Urinary bladder (tissue), 4 donors: ENCODE results near the gene APBB1IP. TPM values are rescaled to one million over a fixed set of nuclear protein-coding genes. Genes with fewer than 3 reads are reported as not detected.
"Not testable (repeated sequence)": the region's sequence is repeated elsewhere in the genome, so short reads cannot be mapped to it uniquely, and the experiment has no call there.

Experiments used
- DNase-seq: peaks from one replicate; pipeline ENCODE4 v3.0.0-alpha.2; 2015; ENCODE audit errors: extremely low spot score
- H3K27ac ChIP-seq: one replicate; pipeline ENCODE4 v1.5.1; 2013; ENCODE audit warnings: low read depth, mild to moderate bottlenecking, moderate library complexity
- H3K36me3 ChIP-seq: one replicate; pipeline ENCODE4 v1.6.1; 2013; ENCODE audit warnings: mild to moderate bottlenecking, moderate library complexity; ENCODE audit not compliant: insufficient read depth
- H3K4me1 ChIP-seq: one replicate; pipeline ENCODE4 v1.6.1; 2013; ENCODE audit warnings: mild to moderate bottlenecking, moderate library complexity; ENCODE audit not compliant: insufficient read depth
- H3K4me3 ChIP-seq: one replicate; pipeline ENCODE4 v1.5.1; 2013; ENCODE audit warnings: low read depth, low read length
- WGBS: extraction: QIAGEN DNeasy Blood & Tissue Kit; methylation state at CpG from one replicate; pipeline ENCODE4 v1.1.7; 2013; 5-methylcytosine and 5-hydroxymethylcytosine counted together
- polyA plus RNA-seq: library from polyadenylated mRNA; stranded (reverse); fragments of 200-250 nt; gene quantifications from one replicate; pipeline ENCODE4 v1.2.3, GENCODE V29; 2013
- small RNA-seq: library from RNA; depleted of rRNA; stranded (forward); fragments of <200 nt; gene quantifications from one replicate; pipeline ENCODE3, GENCODE V24; 2014
- total RNA-seq: library from RNA; depleted of rRNA; stranded (reverse); fragments of >200 nt; gene quantifications from one replicate; pipeline ENCODE4 v1.2.3, GENCODE V29; 2014
- donor health status: healthy with polysubstance abuse.
- donor health status: healthy.

The APBB1IP gene
- total and polyA plus RNA-seq, 2 donors, result 4.1 to 5.5 TPM

- Histone ChIP-seq H3K27ac (no peak overlapping the region), H3K36me3 (no peaks in the 10 kb centered on the region), H3K4me1 (no peaks in the 10 kb centered on the region), H3K4me3 (no peak overlapping the region)
- no peak for DNase-seq
- 83% methylated on average over 11 of the region's 11 CpGs for WGBS
Observed at GRCh38 chr10:26586211-26586610, 148.1 kb downstream of the APBB1IP start.

GRCh38 chr10:26588611-26589010, 150.5 kb downstream of the APBB1IP start:
- no peak for DNase-seq
- H3K36me3 ChIP-seq, result no peaks in the 10 kb centered on the region
- no peak overlapping the region for H3K27ac ChIP-seq
- 86% methylated on average over 12 of the region's 12 CpGs for WGBS
- no peak overlapping the region for H3K4me3 ChIP-seq
- no peaks in the 10 kb centered on the region for H3K4me1 ChIP-seq

GRCh38 chr10:26589813-26590212, 151.7 kb downstream of the APBB1IP start:
- 71% methylated on average over 5 of the region's 5 CpGs for WGBS
- not testable (repeated sequence) for H3K4me3 ChIP-seq, H3K4me1 ChIP-seq, DNase-seq, H3K27ac ChIP-seq, H3K36me3 ChIP-seq

DNA sequence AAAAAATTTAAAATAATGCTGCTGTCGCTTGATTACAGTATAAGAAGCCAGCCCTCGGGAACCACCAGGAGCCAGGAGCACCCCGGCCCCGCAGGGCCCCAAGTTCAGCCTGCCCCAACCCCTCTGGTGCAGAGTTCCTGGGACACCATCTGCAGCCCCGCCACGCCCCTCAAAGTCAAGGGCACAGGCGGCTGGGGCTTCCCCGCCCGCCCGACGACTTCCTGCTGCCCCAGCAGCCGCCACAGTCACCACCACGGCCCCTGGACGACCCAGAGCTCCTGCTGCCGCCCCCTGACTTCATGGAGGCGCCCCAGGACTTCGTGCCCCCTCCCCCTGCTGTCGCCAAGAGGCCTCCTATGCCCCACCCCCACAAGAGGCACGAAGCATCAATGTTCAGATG, 155.8 kb downstream of the APBB1IP start:
- Histone ChIP-seq H3K4me1 (no peaks in the 10 kb centered on the region), H3K36me3 (no peaks in the 10 kb centered on the region), H3K4me3 (no peak overlapping the region), H3K27ac (no peak overlapping the region)
- 46% methylated on average over 19 of the region's 19 CpGs for WGBS
- no peak for DNase-seq

DNA sequence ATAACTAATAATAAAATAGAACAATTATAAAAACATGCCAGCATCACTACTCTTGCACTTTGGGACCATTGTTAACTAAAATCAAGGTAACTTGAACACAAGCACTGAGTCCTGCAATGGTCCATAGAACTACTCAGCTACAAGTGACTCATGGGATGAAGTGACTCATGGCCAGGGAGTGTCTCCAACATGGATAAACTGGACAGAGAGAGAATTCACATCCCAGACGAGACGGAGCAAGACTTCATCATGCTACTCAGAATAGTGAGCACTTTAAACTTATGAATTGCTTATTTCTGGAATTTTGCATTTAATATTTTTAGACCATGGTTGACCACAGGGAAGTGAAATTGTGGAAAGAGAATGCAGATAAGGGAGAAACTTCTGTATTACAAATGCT, 165.1 kb downstream of the APBB1IP start:
- 52% methylated on average over 2 of the region's 2 CpGs for WGBS
- not testable (repeated sequence) for H3K4me3 ChIP-seq, H3K4me1 ChIP-seq, H3K36me3 ChIP-seq, DNase-seq, H3K27ac ChIP-seq

GRCh38 chr10:26604320-26605093, 166.4 kb downstream of the APBB1IP start:
- H3K4me1 ChIP-seq, H3K36me3 ChIP-seq, DNase-seq, H3K4me3 ChIP-seq, H3K27ac ChIP-seq: not testable (repeated sequence)
- 73% methylated on average over 13 of the region's 13 CpGs for WGBS

- WGBS, result 52% methylated on average over 4 of the region's 4 CpGs
- H3K36me3 ChIP-seq, DNase-seq, H3K4me3 ChIP-seq, H3K27ac ChIP-seq, H3K4me1 ChIP-seq: not testable (repeated sequence)
Observed at GRCh38 chr10:26606389-26606877, 168.3 kb downstream of the APBB1IP start.

GRCh38 chr10:26612151-26612915, 174.2 kb downstream of the APBB1IP start:
- Histone ChIP-seq H3K4me3 (no peak overlapping the region), H3K27ac (no peak overlapping the region), H3K4me1 (no peaks in the 10 kb centered on the region), H3K36me3 (no peaks in the 10 kb centered on the region)
- 60% methylated on average over 5 of the region's 5 CpGs for WGBS
- DNase-seq, result no peak

Small RNA genes within 50 kb of the gene (small RNA-seq; reads per million reads assigned to genes)
- gene RNA5SP307, result not detected

Other genes with a start within 250 kb of the APBB1IP start
- 0.11 TPM for gene GAD2, start 221.6 kb upstream of the APBB1IP start, total RNA-seq
- not detected for gene GAD2, start 221.6 kb upstream of the APBB1IP start, polyA plus RNA-seq